WTC11 (cell line): ENCODE measurements around the gene ACTR3C. TPM values are rescaled to one million over a fixed set of nuclear protein-coding genes. Genes with fewer than 3 reads are reported as not detected.

ENCODE experiments used
- ATAC-seq: fragments of 200-7000 bp; cut with Tn5 transposase; 2 replicates; pipeline ENCODE4 v1.10.0; 2021; ENCODE audit warnings: mild to moderate bottlenecking, moderate library complexity
- CTCF ChIA-PET: fragments of 300-600 bp; sonication (Branson Sonifier 250); formaldehyde crosslinking; loops from one replicate; lab custom pipeline; 2021; ENCODE audit warnings: antibody characterized with exemption; lab: Charles Lee
- POLR2A ChIA-PET: fragments of 350-600 bp; sonication (Branson Sonifier 250); formaldehyde crosslinking; loops from one replicate; lab custom pipeline; 2021; ENCODE audit warnings: antibody characterized with exemption; lab: Charles Lee
- DNase-seq: peaks from one replicate; pipeline ENCODE4 v3.0.0; 2021; ENCODE audit warnings: low spot score
- H3K27ac Mint-ChIP-seq: 2 replicates; pipeline ENCODE4 v1.8.0; 2021; ENCODE audit warnings: mixed read lengths
- H3K27me3 Mint-ChIP-seq: 2 replicates; pipeline ENCODE4 v1.8.0; 2021; ENCODE audit warnings: low read depth, mild to moderate bottlenecking, moderate library complexity, mixed read lengths
- H3K36me3 Mint-ChIP-seq: 2 replicates; pipeline ENCODE4 v1.8.0; 2021; ENCODE audit warnings: mixed read lengths
- H3K4me1 Mint-ChIP-seq: 2 replicates; pipeline ENCODE4 v1.8.0; 2022; ENCODE audit warnings: mixed read lengths
- H3K4me3 Mint-ChIP-seq: 2 replicates; pipeline ENCODE4 v1.8.0; 2021; ENCODE audit warnings: mild to moderate bottlenecking, moderate library complexity, mixed read lengths
- H3K9me3 Mint-ChIP-seq: 2 replicates; pipeline ENCODE4 v1.8.0; 2021; ENCODE audit warnings: mixed read lengths
- CREB1 ChIP-seq: sonication (generic); formaldehyde crosslinking; IDR thresholded peaks from 2 replicates; pipeline ENCODE4 v1.8.0; 2023; ENCODE audit warnings: mild to moderate bottlenecking, missing genetic modification reagents
- CREM ChIP-seq: sonication (generic); formaldehyde crosslinking; IDR thresholded peaks from 2 replicates; pipeline ENCODE4 v1.8.1; 2022; ENCODE audit warnings: mild to moderate bottlenecking, missing genetic modification reagents, moderate library complexity
- ELF4 ChIP-seq: sonication (generic); formaldehyde crosslinking; IDR thresholded peaks from 2 replicates; pipeline ENCODE4 v1.8.1; 2022; ENCODE audit warnings: low read depth, mild to moderate bottlenecking, moderate library complexity, missing genetic modification reagents
- EMX1 ChIP-seq: fragments of 250-450 bp; sonication (Bioruptor Pico); IDR thresholded peaks from 2 replicates; pipeline ENCODE4 v1.8.0; 2021; ENCODE audit warnings: mild to moderate bottlenecking
- ETV6 ChIP-seq: sonication (generic); formaldehyde crosslinking; IDR thresholded peaks from 2 replicates; pipeline ENCODE4 v1.8.1; 2022; ENCODE audit warnings: mild to moderate bottlenecking, missing genetic modification reagents
- FOXP1 ChIP-seq: sonication (generic); formaldehyde crosslinking; IDR thresholded peaks from 2 replicates; pipeline ENCODE4 v1.8.0; 2022; ENCODE audit warnings: missing genetic modification reagents, mild to moderate bottlenecking, moderate library complexity, borderline replicate concordance
- GRHL2 ChIP-seq: fragments of 250-450 bp; sonication (Bioruptor Pico); IDR thresholded peaks from 2 replicates; pipeline ENCODE4 v1.8.0; 2022; ENCODE audit warnings: mild to moderate bottlenecking, moderate library complexity; ENCODE audit not compliant: insufficient replicate concordance, severe bottlenecking
- JUN ChIP-seq: sonication (generic); formaldehyde crosslinking; IDR thresholded peaks from 2 replicates; pipeline ENCODE4 v1.8.0; 2023; ENCODE audit warnings: mild to moderate bottlenecking, missing genetic modification reagents
- MXD4 ChIP-seq: fragments of 250-450 bp; sonication (Bioruptor Pico); IDR thresholded peaks from 2 replicates; pipeline ENCODE4 v1.8.0; 2021; ENCODE audit warnings: mild to moderate bottlenecking, moderate library complexity, borderline replicate concordance
- TCF7 ChIP-seq: sonication (generic); formaldehyde crosslinking; IDR thresholded peaks from 2 replicates; pipeline ENCODE4 v1.8.0; 2022; ENCODE audit warnings: mild to moderate bottlenecking, low read depth, missing genetic modification reagents, moderate library complexity
- ZBTB21 ChIP-seq: sonication (generic); formaldehyde crosslinking; IDR thresholded peaks from 2 replicates; pipeline ENCODE4 v1.8.1; 2023; ENCODE audit warnings: mild to moderate bottlenecking, missing genetic modification reagents, borderline replicate concordance
- ZNF219 ChIP-seq: sonication (generic); formaldehyde crosslinking; IDR thresholded peaks from 2 replicates; pipeline ENCODE4 v1.8.0; 2023; ENCODE audit warnings: missing genetic modification reagents, mild to moderate bottlenecking, borderline replicate concordance
- ZNF263 ChIP-seq: sonication (generic); formaldehyde crosslinking; IDR thresholded peaks from 2 replicates; pipeline ENCODE4 v1.8.1; 2022; ENCODE audit warnings: low read depth, mild to moderate bottlenecking, moderate library complexity, missing genetic modification reagents
- ZNF416 ChIP-seq: fragments of 250-450 bp; sonication (Bioruptor Pico); IDR thresholded peaks from 2 replicates; pipeline ENCODE4 v1.9.0; 2021; ENCODE audit warnings: mild to moderate bottlenecking, inconsistent platforms
- ZNF423 ChIP-seq: fragments of 250-450 bp; sonication (Bioruptor Pico); IDR thresholded peaks from 2 replicates; pipeline ENCODE4 v2.1.2; 2022; ENCODE audit warnings: mild to moderate bottlenecking, moderate library complexity
- ZNF671 ChIP-seq: fragments of 250-450 bp; sonication (Bioruptor Pico); IDR thresholded peaks from 2 replicates; pipeline ENCODE4 v1.8.0; 2021; ENCODE audit warnings: mild to moderate bottlenecking
- total RNA-seq: library from RNA; stranded (reverse); gene quantifications from 3 replicates; pipeline ENCODE4 v1.2.3, GENCODE V29; 2021
- TF ChIP-seq, protein P1 (sequence below): sonication (generic); formaldehyde crosslinking; IDR thresholded peaks from 2 replicates; pipeline ENCODE4 v1.8.0; 2022; ENCODE audit warnings: mild to moderate bottlenecking, missing genetic modification reagents
- TF ChIP-seq, protein P2 (sequence below): sonication (generic); formaldehyde crosslinking; IDR thresholded peaks from 2 replicates; pipeline ENCODE4 v1.8.1; 2022; ENCODE audit warnings: mild to moderate bottlenecking, moderate library complexity, missing genetic modification reagents
- TF ChIP-seq, protein P3 (sequence below): sonication (generic); formaldehyde crosslinking; conservative IDR thresholded peaks from 2 replicates; pipeline ENCODE4 v1.8.1; 2022; ENCODE audit warnings: mild to moderate bottlenecking, missing genetic modification reagents
- TF ChIP-seq, protein P4 (sequence below): fragments of 200-600 bp; IDR thresholded peaks from 2 replicates; pipeline ENCODE4 v1.8.0; 2022; ENCODE audit warnings: antibody characterized with exemption
- TF ChIP-seq, protein P5 (sequence below): sonication (generic); formaldehyde crosslinking; IDR thresholded peaks from 2 replicates; pipeline ENCODE4 v1.8.0; 2023; ENCODE audit warnings: missing genetic modification reagents
- TF ChIP-seq, protein P6 (sequence below): sonication (generic); formaldehyde crosslinking; IDR thresholded peaks from 2 replicates; pipeline ENCODE4 v1.8.0; 2022; ENCODE audit warnings: missing genetic modification reagents
- TF ChIP-seq, protein P7 (sequence below): sonication (generic); formaldehyde crosslinking; IDR thresholded peaks from 2 replicates; pipeline ENCODE4 v1.8.0; 2022; ENCODE audit warnings: mild to moderate bottlenecking, missing genetic modification reagents
- TF ChIP-seq, protein P8 (sequence below): sonication (generic); formaldehyde crosslinking; IDR thresholded peaks from 2 replicates; pipeline ENCODE4 v1.8.0; 2023; ENCODE audit warnings: missing genetic modification reagents, mild to moderate bottlenecking, borderline replicate concordance

ACTR3C gene
- total RNA-seq, 1 experiment from 2014 or later = 1.4 TPM

DNA sequence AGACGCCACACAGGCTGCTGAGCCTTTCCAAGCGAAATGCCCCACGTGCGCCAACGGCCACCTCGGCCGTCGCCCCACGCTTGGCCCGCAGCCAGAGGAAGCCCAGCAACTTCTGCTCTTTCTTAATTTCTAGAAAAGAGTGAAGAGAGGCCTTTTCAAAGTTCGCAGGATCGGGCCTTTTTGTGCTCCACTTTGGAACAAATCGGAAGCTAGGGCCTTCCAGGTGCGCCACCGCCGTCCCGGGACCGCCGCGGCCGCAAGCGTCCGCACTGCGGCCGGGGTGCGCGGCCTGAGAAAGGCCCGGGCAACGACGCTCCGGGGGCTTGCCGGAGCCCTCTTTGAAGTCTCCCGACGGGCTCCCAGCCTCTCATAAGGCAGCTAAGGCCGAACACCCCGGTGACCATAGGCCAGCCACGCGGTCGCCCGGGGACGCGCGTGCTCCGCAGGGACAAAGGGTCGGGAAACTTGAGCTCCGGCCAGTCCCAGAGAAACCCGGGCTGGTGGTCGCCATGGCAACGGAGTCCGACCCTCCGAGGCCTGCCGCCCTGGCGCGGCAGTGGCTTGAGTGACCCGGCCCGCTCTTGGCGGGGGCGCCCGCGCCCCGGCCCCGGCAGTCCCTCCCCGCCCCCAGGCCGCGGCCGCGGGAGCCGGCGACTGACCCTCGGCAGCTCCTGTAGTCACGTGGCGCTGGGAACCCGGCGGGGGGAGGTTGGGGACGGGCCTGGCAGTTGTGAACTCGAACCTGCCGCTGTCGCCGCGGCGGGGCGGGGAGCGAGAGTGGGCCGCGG lies 44.9 kb upstream of the ACTR3C start, which contains the start of gene REPIN1:
REPIN1 (plus strand) TSS at position 727 of the 788 bp plus-strand sequence. CDS start 890 bp downstream, outside the sequence.
- Mint-ChIP-seq H3K4me3 (peak within 1 kb of the TSS; percentile 91), H3K4me1 (peaks cover 52% of the 10 kb centered on the region), H3K36me3 (peaks cover 14% of the 10 kb centered on the region), H3K9me3 (no peaks in the 10 kb centered on the region), H3K27me3 (no peaks in the 10 kb centered on the region), H3K27ac (peak within 1 kb of the TSS; percentile 99)
- ChIA-PET POLR2A (interaction anchor here (0.6 to 2.5 kb wide), 9 partner anchors 10 to 1180 kb away, joined by 3 to 29 read pairs (median 5); partner anchors contain the start of genes ACTR3C and LRRC61), CTCF (interaction anchor here (0.6 to 2.2 kb wide), 9 partner anchors 10 to 620 kb away, joined by 3 to 7 read pairs (median 4); partner anchors contain the start of gene RARRES2)
- peak; percentile 55 for ATAC-seq
- DNase-seq = peak; percentile 86
- no peak for TF ChIP-seq ZNF263 (CRISPR knock-in tag)
- TF ChIP-seq ZNF423 (CRISPR knock-in tag) = no peak
- TF ChIP-seq GRHL2 (CRISPR knock-in tag) = no peak
- TF ChIP-seq ZNF671 (CRISPR knock-in tag) = no peak
- TF ChIP-seq, protein P1, sequence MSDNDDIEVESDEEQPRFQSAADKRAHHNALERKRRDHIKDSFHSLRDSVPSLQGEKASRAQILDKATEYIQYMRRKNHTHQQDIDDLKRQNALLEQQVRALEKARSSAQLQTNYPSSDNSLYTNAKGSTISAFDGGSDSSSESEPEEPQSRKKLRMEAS (CRISPR knock-in tag) = peak; percentile 80
- no peak for TF ChIP-seq CREB1 (CRISPR knock-in tag)
- TF ChIP-seq, protein P2, sequence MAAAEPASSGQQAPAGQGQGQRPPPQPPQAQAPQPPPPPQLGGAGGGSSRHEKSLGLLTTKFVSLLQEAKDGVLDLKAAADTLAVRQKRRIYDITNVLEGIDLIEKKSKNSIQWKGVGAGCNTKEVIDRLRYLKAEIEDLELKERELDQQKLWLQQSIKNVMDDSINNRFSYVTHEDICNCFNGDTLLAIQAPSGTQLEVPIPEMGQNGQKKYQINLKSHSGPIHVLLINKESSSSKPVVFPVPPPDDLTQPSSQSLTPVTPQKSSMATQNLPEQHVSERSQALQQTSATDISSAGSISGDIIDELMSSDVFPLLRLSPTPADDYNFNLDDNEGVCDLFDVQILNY (CRISPR knock-in tag) = peak; percentile 79
- TF ChIP-seq EMX1 (CRISPR knock-in tag) = no peak
- peak; percentile 19; the same call in 1 of the 2 replicates for TF ChIP-seq CREM
- no peak for TF ChIP-seq ZNF416 (CRISPR knock-in tag)
- no peak for TF ChIP-seq FOXP1
- no peak for TF ChIP-seq ELF4 (CRISPR knock-in tag)
- TF ChIP-seq, protein P3, sequence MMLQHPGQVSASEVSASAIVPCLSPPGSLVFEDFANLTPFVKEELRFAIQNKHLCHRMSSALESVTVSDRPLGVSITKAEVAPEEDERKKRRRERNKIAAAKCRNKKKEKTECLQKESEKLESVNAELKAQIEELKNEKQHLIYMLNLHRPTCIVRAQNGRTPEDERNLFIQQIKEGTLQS (CRISPR knock-in tag) = no peak
- TF ChIP-seq ETV6 = no peak
- no peak for TF ChIP-seq MXD4 (CRISPR knock-in tag)
- TF ChIP-seq, protein P4, sequence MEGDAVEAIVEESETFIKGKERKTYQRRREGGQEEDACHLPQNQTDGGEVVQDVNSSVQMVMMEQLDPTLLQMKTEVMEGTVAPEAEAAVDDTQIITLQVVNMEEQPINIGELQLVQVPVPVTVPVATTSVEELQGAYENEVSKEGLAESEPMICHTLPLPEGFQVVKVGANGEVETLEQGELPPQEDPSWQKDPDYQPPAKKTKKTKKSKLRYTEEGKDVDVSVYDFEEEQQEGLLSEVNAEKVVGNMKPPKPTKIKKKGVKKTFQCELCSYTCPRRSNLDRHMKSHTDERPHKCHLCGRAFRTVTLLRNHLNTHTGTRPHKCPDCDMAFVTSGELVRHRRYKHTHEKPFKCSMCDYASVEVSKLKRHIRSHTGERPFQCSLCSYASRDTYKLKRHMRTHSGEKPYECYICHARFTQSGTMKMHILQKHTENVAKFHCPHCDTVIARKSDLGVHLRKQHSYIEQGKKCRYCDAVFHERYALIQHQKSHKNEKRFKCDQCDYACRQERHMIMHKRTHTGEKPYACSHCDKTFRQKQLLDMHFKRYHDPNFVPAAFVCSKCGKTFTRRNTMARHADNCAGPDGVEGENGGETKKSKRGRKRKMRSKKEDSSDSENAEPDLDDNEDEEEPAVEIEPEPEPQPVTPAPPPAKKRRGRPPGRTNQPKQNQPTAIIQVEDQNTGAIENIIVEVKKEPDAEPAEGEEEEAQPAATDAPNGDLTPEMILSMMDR = no peak
- TF ChIP-seq JUN = no peak
- TF ChIP-seq, protein P5, sequence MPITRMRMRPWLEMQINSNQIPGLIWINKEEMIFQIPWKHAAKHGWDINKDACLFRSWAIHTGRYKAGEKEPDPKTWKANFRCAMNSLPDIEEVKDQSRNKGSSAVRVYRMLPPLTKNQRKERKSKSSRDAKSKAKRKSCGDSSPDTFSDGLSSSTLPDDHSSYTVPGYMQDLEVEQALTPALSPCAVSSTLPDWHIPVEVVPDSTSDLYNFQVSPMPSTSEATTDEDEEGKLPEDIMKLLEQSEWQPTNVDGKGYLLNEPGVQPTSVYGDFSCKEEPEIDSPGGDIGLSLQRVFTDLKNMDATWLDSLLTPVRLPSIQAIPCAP = no peak
- TF ChIP-seq, protein P6, sequence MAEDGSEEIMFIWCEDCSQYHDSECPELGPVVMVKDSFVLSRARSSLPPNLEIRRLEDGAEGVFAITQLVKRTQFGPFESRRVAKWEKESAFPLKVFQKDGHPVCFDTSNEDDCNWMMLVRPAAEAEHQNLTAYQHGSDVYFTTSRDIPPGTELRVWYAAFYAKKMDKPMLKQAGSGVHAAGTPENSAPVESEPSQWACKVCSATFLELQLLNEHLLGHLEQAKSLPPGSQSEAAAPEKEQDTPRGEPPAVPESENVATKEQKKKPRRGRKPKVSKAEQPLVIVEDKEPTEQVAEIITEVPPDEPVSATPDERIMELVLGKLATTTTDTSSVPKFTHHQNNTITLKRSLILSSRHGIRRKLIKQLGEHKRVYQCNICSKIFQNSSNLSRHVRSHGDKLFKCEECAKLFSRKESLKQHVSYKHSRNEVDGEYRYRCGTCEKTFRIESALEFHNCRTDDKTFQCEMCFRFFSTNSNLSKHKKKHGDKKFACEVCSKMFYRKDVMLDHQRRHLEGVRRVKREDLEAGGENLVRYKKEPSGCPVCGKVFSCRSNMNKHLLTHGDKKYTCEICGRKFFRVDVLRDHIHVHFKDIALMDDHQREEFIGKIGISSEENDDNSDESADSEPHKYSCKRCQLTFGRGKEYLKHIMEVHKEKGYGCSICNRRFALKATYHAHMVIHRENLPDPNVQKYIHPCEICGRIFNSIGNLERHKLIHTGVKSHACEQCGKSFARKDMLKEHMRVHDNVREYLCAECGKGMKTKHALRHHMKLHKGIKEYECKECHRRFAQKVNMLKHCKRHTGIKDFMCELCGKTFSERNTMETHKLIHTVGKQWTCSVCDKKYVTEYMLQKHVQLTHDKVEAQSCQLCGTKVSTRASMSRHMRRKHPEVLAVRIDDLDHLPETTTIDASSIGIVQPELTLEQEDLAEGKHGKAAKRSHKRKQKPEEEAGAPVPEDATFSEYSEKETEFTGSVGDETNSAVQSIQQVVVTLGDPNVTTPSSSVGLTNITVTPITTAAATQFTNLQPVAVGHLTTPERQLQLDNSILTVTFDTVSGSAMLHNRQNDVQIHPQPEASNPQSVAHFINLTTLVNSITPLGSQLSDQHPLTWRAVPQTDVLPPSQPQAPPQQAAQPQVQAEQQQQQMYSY (CRISPR knock-in tag) = no peak
- TF ChIP-seq ZNF219 = no peak
- no peak for TF ChIP-seq TCF7 (CRISPR knock-in tag)
- TF ChIP-seq, protein P7, sequence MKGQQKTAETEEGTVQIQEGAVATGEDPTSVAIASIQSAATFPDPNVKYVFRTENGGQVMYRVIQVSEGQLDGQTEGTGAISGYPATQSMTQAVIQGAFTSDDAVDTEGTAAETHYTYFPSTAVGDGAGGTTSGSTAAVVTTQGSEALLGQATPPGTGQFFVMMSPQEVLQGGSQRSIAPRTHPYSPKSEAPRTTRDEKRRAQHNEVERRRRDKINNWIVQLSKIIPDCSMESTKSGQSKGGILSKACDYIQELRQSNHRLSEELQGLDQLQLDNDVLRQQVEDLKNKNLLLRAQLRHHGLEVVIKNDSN (CRISPR knock-in tag) = peak; percentile 92
- TF ChIP-seq, protein P8, sequence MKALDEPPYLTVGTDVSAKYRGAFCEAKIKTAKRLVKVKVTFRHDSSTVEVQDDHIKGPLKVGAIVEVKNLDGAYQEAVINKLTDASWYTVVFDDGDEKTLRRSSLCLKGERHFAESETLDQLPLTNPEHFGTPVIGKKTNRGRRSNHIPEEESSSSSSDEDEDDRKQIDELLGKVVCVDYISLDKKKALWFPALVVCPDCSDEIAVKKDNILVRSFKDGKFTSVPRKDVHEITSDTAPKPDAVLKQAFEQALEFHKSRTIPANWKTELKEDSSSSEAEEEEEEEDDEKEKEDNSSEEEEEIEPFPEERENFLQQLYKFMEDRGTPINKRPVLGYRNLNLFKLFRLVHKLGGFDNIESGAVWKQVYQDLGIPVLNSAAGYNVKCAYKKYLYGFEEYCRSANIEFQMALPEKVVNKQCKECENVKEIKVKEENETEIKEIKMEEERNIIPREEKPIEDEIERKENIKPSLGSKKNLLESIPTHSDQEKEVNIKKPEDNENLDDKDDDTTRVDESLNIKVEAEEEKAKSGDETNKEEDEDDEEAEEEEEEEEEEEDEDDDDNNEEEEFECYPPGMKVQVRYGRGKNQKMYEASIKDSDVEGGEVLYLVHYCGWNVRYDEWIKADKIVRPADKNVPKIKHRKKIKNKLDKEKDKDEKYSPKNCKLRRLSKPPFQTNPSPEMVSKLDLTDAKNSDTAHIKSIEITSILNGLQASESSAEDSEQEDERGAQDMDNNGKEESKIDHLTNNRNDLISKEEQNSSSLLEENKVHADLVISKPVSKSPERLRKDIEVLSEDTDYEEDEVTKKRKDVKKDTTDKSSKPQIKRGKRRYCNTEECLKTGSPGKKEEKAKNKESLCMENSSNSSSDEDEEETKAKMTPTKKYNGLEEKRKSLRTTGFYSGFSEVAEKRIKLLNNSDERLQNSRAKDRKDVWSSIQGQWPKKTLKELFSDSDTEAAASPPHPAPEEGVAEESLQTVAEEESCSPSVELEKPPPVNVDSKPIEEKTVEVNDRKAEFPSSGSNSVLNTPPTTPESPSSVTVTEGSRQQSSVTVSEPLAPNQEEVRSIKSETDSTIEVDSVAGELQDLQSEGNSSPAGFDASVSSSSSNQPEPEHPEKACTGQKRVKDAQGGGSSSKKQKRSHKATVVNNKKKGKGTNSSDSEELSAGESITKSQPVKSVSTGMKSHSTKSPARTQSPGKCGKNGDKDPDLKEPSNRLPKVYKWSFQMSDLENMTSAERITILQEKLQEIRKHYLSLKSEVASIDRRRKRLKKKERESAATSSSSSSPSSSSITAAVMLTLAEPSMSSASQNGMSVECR (CRISPR knock-in tag) = peak; percentile 5; the same call in 1 of the 2 replicates
- TF ChIP-seq ZBTB21 = no peak
